Adrenal gland (tissue), 12 donors: Measurements from ENCODE around the gene MLKL. TPM values are rescaled to one million over a fixed set of nuclear protein-coding genes. Genes with fewer than 3 reads are reported as not detected.
A peak's percentile ranks its signal among the peaks of the same experiment; 100 is the strongest.

Experiments used
- DNase-seq, 7 donors: peaks; one replicate each; pipeline ENCODE4 v3.0.0-alpha.2; 2019 to 2020
- H3K27ac ChIP-seq, 5 donors: fragments of 200-600 bp; sonication (generic) in 4 of 5; 1 replicate in 3 of 5; 2 replicates in 2 of 5; pipeline versions ENCODE4 v1.5.1 to v1.8.0; 2016 to 2020; ENCODE audit warnings: mild to moderate bottlenecking in 1 of 5
- H3K27me3 ChIP-seq: fragments of 200-600 bp; 2 replicates; pipeline ENCODE4 v1.8.0; 2021
- H3K36me3 ChIP-seq, 2 donors: fragments of 200-600 bp; replicated peaks in 1 of 2; 1 replicate in 1 of 2; 2 replicates in 1 of 2; pipeline versions ENCODE4 v1.5.1 to v1.8.0; 2018 to 2022
- H3K4me1 ChIP-seq, 2 donors: fragments of 200-600 bp; replicated peaks in 1 of 2; 1 replicate in 1 of 2; 2 replicates in 1 of 2; pipeline versions ENCODE4 v1.5.1 to v1.8.0; 2018 to 2021
- H3K4me3 ChIP-seq, 4 donors: fragments of 200-600 bp; sonication (generic) in 3 of 4; one replicate each; pipeline ENCODE4 v1.5.1; 2016 to 2018
- H3K9me3 ChIP-seq, 3 donors: fragments of 200-600 bp; sonication (generic) in 1 of 3; replicated peaks in 1 of 3; 1 replicate in 2 of 3; 2 replicates in 1 of 3; pipeline versions ENCODE4 v1.5.1 to v1.8.0; 2016 to 2021
- CTCF ChIP-seq, 6 experiments: fragments of 450-650 bp in 4 of 6; fragments of 200-600 bp in 2 of 6; sonication (generic) in 1 of 6; IDR thresholded peaks; 1 replicate in 5 of 6; 2 replicates in 1 of 6; pipeline versions ENCODE4 v1.5.1 to v1.8.0; 2016 to 2021; ENCODE audit warnings: antibody characterized with exemption in 6 of 6, mild to moderate bottlenecking in 2 of 6, moderate library complexity in 1 of 6
- POLR2A ChIP-seq, 2 donors: fragments of 450-650 bp; IDR thresholded peaks; one replicate each; pipeline ENCODE4 v1.6.1; 2017; ENCODE audit warnings: antibody characterized with exemption in 2 of 2, mild to moderate bottlenecking in 2 of 2, moderate library complexity in 1 of 2
- WGBS, 4 donors: extraction: QIAGEN DNeasy Blood & Tissue Kit in 2 of 4; methylation state at CpG; one replicate each; pipeline versions ENCODE4 v1.1.5 to v1.1.7; 2013 to 2017; 5-methylcytosine and 5-hydroxymethylcytosine counted together
- intact Hi-C, 2 donors: fragments of 100-400 bp; cut with DNase I; formaldehyde crosslinking; loops; one replicate each; pipeline versions ENCODE4 v1.14.1 to v1.15.0; 2022 to 2023
- polyA plus RNA-seq, 3 donors: library from polyadenylated mRNA; stranded (reverse); fragments of 200-250 nt in 2 of 3; fragments of 350-450 nt in 1 of 3; fragmentation: Illumina TruSeq in 1 of 3; extraction: RNeasy Lipid Tissue Mini Kit (QIAGEN cat#74804) in 1 of 3; gene quantifications; one replicate each; pipeline ENCODE4 v1.2.3, GENCODE V29; 2013 to 2014
- total RNA-seq, 9 donors: library from RNA; depleted of rRNA in 4 of 9; stranded (reverse); fragments of >200 nt in 4 of 9; fragments of 120-200 nt in 1 of 9; fragmentation: NEBNext Ultra II Directional in 1 of 9; extraction: Animal tissue kit (Norgen Biotek cat#: 25700) in 1 of 9; gene quantifications; one replicate each; pipeline versions ENCODE4 v1.1.0 to v1.2.4, GENCODE V29; 2013 to 2023
- donor health status: healthy with polysubstance abuse.
- donor health status: Bipolar disorder and iron deficiency.
- donor health status: DM: yes; HTN: yes; CAD: no.
- donor health status: DM: no; HTN: no; CAD: no.
- donor health status: DM: no; HTN: no; CAD: no.
- donor health status: DM: yes; HTN: yes; CAD: no.

MLKL gene
- total and polyA plus RNA-seq, 12 donors, result 3.1 to 26.1 (median 11.0) TPM

GRCh38 chr16:74652249-74652648, 48.4 kb downstream of the MLKL start:
- Histone ChIP-seq H3K36me3 (peaks cover 0 to 14% of the 10 kb centered on the region in 2 donors), H3K4me1 (no peaks in the 10 kb centered on the region), H3K27me3 (no peaks in the 10 kb centered on the region), H3K4me3 (no peak overlapping the region), H3K9me3 (no peaks in the 10 kb centered on the region), H3K27ac (no peak overlapping the region)
- intact Hi-C loops, result no loop called here
- WGBS, 4 donors, result 40 to 50% (median 47%) methylated on average over 1 of the region's 1 CpG
- TF ChIP-seq POLR2A (IDR thresholded peaks at IDR 0.05), result no peak
- no peak for TF ChIP-seq CTCF (IDR thresholded peaks at IDR 0.05)
- no peak for DNase-seq

GRCh38 chr16:74651841-74652240, 48.8 kb downstream of the MLKL start:
- peak in 1 of 7 donors; percentile 24 for DNase-seq
- Histone ChIP-seq H3K4me1 (no peaks in the 10 kb centered on the region), H3K4me3 (no peak overlapping the region), H3K27ac (no peak overlapping the region), H3K27me3 (no peaks in the 10 kb centered on the region), H3K9me3 (no peaks in the 10 kb centered on the region), H3K36me3 (peaks cover 0 to 14% of the 10 kb centered on the region in 2 donors)
- intact Hi-C loops, result no loop called here
- WGBS, 4 donors, result 83 to 94% (median 88%) methylated on average over 2 of the region's 2 CpGs
- no peak for TF ChIP-seq CTCF (IDR thresholded peaks at IDR 0.05)
- no peak for TF ChIP-seq POLR2A (IDR thresholded peaks at IDR 0.05)

GRCh38 chr16:74650966-74651567, 49.6 kb downstream of the MLKL start:
- intact Hi-C loops, result no loop called here

More at GRCh38 chr16:74650966-74651567, 49.6 kb downstream of the MLKL start:
- peaks cover 0 to 17% of the 10 kb centered on the region in 2 donors for H3K36me3 ChIP-seq
- H3K27me3 ChIP-seq, result no peaks in the 10 kb centered on the region
- no peak overlapping the region for H3K4me3 ChIP-seq
- WGBS, 4 donors, result 83 to 87% (median 84%) methylated on average over 6 of the region's 6 CpGs
- peak in 5 of 6 experiments; percentile 9 to 47 (median 34) for TF ChIP-seq CTCF (IDR thresholded peaks at IDR 0.05)
- TF ChIP-seq POLR2A (IDR thresholded peaks at IDR 0.05), result no peak
- H3K4me1 ChIP-seq, result no peaks in the 10 kb centered on the region
- no peaks in the 10 kb centered on the region for H3K9me3 ChIP-seq
- DNase-seq, result peak in 1 of 7 donors; percentile 21
- H3K27ac ChIP-seq, result no peak overlapping the region
